Muscle layer of duodenum (tissue), 2 donors: ENCODE data around the gene ALDH7A1.
"Not testable (repeated sequence)": the region's sequence is repeated elsewhere in the genome, so short reads cannot be mapped to it uniquely, and the experiment has no call there.

Source experiments
- H3K27ac ChIP-seq: one replicate; pipeline ENCODE4 v1.7.0; 2013; ENCODE audit warnings: mild to moderate bottlenecking, low read length
- H3K27me3 ChIP-seq: one replicate; pipeline ENCODE4 v1.7.0; 2013; ENCODE audit warnings: low read depth, mild to moderate bottlenecking, control low read depth, low read length
- H3K36me3 ChIP-seq, 2 donors: one replicate each; pipeline ENCODE4 v1.7.0; 2013; ENCODE audit warnings: low read length in 2 of 2, control low read depth in 1 of 2, mild to moderate bottlenecking in 1 of 2; ENCODE audit not compliant: insufficient read depth in 2 of 2, control insufficient read depth in 1 of 2
- H3K4me1 ChIP-seq, 2 donors: one replicate each; pipeline ENCODE4 v1.7.0; 2013; ENCODE audit warnings: low read length in 2 of 2, mild to moderate bottlenecking in 2 of 2, control low read depth in 1 of 2, moderate library complexity in 1 of 2; ENCODE audit not compliant: insufficient read depth in 2 of 2, control insufficient read depth in 1 of 2
- H3K4me3 ChIP-seq, 2 donors: one replicate each; pipeline ENCODE4 v1.7.0; 2013; ENCODE audit warnings: low read length in 2 of 2, low read depth in 1 of 2, mild to moderate bottlenecking in 1 of 2
- H3K9me3 ChIP-seq, 2 donors: one replicate each; pipeline ENCODE4 v1.7.0; 2013; ENCODE audit warnings: low read length in 2 of 2, control low read depth in 1 of 2, mild to moderate bottlenecking in 1 of 2; ENCODE audit not compliant: control insufficient read depth in 1 of 2
- donor health status: healthy.

Gene ALDH7A1

DNA sequence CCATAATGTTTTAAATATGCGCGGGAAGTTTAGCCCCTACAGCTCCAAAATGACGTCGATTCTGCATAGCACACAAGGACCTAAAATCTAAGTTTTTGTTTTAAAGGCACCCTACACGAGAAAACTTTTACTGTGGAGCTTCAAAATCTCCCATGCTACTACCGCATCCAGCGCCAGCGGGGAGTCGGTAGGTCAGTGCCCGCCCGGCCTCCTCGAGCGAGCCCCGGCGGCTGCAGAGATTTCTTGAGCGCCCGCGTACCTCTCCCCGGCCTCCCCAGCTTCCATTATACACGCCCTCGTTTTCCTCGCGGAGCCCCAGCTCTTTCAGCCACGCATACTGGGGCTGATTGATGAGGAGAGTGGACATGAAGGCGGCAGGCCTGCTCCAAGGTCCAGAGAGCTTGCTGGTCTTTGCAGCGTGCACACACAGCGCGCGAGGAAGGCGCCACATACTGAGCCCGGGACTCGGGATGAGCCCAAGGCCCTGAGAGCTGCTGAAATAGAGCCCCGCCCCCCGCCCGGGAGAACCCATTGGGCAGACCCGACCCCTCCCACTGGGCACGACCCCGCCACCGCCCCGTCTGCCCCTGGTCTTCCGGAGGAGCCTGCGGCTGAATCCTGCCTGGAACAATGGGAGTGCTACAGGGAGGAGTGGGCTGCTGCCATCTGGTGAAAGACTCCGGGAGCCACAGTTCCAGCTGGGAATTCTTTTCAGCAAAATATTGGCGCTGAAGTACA lies at the start of gene ALDH7A1:
Gene ALDH7A1, minus strand, starts transcription at position 472 of the 738 bp plus-strand sequence. Its CDS starts 21 bp downstream, at position 451.
- Histone ChIP-seq H3K4me1 (peaks cover 5 to 27% of the 10 kb centered on the region in 2 donors), H3K27ac (no peak within 1 kb of the TSS), H3K27me3 (no peaks in the 10 kb centered on the region), H3K9me3 (no peaks in the 10 kb centered on the region), H3K4me3 (peak within 1 kb of the TSS; percentile 67 to 79), H3K36me3 (peaks cover 0 to 8% of the 10 kb centered on the region in 2 donors)

GRCh38 chr5:126641387-126641786 lies 46.4 kb upstream of the ALDH7A1 start:
- H3K27me3 ChIP-seq: no peaks in the 10 kb centered on the region
- no peaks in the 10 kb centered on the region for H3K36me3 ChIP-seq
- no peaks in the 10 kb centered on the region for H3K4me1 ChIP-seq
- H3K9me3 ChIP-seq: peaks cover 0 to 11% of the 10 kb centered on the region in 2 donors
- H3K4me3 ChIP-seq: no peak overlapping the region
- no peak overlapping the region for H3K27ac ChIP-seq

DNA sequence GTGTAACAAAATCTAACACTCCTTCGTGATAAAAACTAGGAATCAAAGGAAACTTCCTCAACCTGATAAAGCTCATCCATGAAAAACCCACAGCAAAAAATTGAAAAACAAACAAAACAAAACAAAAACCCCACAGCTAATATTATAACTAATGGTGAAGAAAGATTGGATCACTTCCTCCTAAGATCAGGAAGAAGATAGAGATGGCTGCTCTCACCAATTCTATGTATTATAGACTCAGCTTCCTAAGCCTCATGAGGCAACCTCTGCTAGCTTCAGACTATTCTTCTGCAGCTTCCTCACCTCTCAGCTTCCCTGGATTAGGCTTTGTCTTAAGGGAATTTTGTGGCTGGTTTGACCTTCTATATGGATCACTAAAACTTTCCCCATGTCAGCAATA lies 45.8 kb upstream of the ALDH7A1 start:
- H3K4me3 ChIP-seq: no peak overlapping the region
- no peak overlapping the region for H3K27ac ChIP-seq
- H3K27me3 ChIP-seq: no peaks in the 10 kb centered on the region
- H3K9me3 ChIP-seq: peaks cover 0 to 11% of the 10 kb centered on the region in 2 donors
- H3K4me1 ChIP-seq: no peaks in the 10 kb centered on the region
- H3K36me3 ChIP-seq: no peaks in the 10 kb centered on the region

DNA sequence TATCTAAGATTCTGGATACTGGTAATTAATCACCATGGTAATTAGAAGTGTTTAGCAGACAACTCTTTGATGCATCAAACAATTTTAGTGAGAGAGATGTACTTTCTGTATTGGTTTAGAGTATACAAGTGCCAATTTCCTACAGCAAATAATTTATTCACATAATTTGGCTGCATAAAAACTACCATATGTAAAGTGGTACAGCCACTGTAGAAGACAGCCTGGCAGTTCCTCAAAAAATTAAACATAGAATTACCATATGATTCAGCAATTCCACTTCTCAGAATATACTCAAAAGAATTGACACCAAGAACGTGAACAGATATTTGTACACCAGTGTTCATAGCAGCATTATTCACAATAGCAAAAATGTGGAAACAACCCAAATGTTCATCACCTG lies 41.9 kb upstream of the ALDH7A1 start:
- Histone ChIP-seq H3K27ac (no peak overlapping the region), H3K4me1 (no peaks in the 10 kb centered on the region), H3K27me3 (no peaks in the 10 kb centered on the region), H3K36me3 (no peaks in the 10 kb centered on the region), H3K9me3 (no peaks in the 10 kb centered on the region), H3K4me3 (no peak overlapping the region)

- Histone ChIP-seq H3K4me3 (no peak overlapping the region), H3K27ac (no peak overlapping the region), H3K27me3 (no peaks in the 10 kb centered on the region), H3K4me1 (no peaks in the 10 kb centered on the region), H3K36me3 (no peaks in the 10 kb centered on the region), H3K9me3 (no peaks in the 10 kb centered on the region)
These were observed 40.6 kb upstream of the ALDH7A1 start for GRCh38 chr5:126635585-126635984.

- no peaks in the 10 kb centered on the region for H3K4me1 ChIP-seq
- no peak overlapping the region for H3K27ac ChIP-seq
- no peak overlapping the region for H3K4me3 ChIP-seq
- no peaks in the 10 kb centered on the region for H3K36me3 ChIP-seq
- no peaks in the 10 kb centered on the region for H3K27me3 ChIP-seq
- no peaks in the 10 kb centered on the region for H3K9me3 ChIP-seq
These were observed 38.5 kb upstream of the ALDH7A1 start for GRCh38 chr5:126633552-126633951.

DNA sequence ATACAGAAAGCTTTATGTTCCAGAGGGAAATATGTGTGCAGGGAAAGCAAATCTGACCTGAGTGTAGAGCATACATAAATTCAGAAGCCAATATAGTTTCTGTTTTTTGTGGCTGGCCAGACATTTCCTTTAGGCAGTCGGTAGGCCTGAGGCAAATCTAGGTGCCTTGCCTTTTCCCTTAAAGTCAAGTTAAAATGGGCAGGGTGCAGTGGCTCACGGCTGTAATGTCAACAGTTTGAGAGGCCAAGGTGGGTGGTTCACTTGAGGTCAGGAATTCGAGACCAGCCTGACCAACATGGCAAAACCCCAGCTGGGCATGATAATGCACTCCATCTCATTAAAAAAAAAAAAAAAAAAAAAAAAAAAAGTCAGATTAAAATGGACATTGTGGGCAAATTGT lies 36.9 kb upstream of the ALDH7A1 start:
- Histone ChIP-seq H3K36me3 (no peaks in the 10 kb centered on the region), H3K27me3 (no peaks in the 10 kb centered on the region), H3K4me3 (no peak overlapping the region), H3K27ac (no peak overlapping the region), H3K9me3 (no peaks in the 10 kb centered on the region), H3K4me1 (no peaks in the 10 kb centered on the region)

GRCh38 chr5:126628102-126628501 lies 33.1 kb upstream of the ALDH7A1 start:
- H3K27ac ChIP-seq: no peak overlapping the region
- H3K4me3 ChIP-seq: no peak overlapping the region
- no peaks in the 10 kb centered on the region for H3K9me3 ChIP-seq
- no peaks in the 10 kb centered on the region for H3K27me3 ChIP-seq
- H3K36me3 ChIP-seq: peaks cover 0 to 18% of the 10 kb centered on the region in 2 donors
- H3K4me1 ChIP-seq: no peaks in the 10 kb centered on the region

- Histone ChIP-seq H3K9me3 (no peaks in the 10 kb centered on the region), H3K27me3 (no peaks in the 10 kb centered on the region), H3K27ac (no peak overlapping the region), H3K4me3 (no peak overlapping the region), H3K36me3 (peaks cover 12 to 31% of the 10 kb centered on the region in 2 donors), H3K4me1 (no peaks in the 10 kb centered on the region)
These were observed 29.5 kb upstream of the ALDH7A1 start for GRCh38 chr5:126624534-126624933.

- H3K27ac ChIP-seq: no peak overlapping the region
- H3K4me3 ChIP-seq: no peak overlapping the region
- no peaks in the 10 kb centered on the region for H3K4me1 ChIP-seq
- H3K36me3 ChIP-seq: peaks cover 16 to 38% of the 10 kb centered on the region in 2 donors
- no peaks in the 10 kb centered on the region for H3K9me3 ChIP-seq
- no peaks in the 10 kb centered on the region for H3K27me3 ChIP-seq
These were observed 24.8 kb upstream of the ALDH7A1 start for GRCh38 chr5:126619781-126620180.

DNA sequence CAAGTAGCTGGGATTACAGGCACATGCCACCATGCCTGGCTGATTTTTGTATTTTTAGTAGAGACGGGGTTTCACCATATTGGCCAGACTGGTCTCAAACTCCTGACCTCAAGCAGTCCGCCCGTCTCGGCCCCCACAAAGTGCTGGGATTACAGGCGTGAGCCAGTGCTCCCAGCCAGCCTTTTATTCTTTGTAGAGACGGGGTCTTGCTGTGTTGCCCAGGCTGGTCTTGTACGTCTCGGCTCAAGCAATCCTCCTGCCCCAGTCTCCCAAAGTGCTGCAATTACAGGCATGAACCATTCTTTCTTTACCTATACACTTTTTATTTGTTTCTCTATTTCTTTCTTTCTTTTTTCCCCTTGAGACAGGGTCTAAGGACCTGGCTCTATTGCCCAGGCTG lies 22.6 kb upstream of the ALDH7A1 start:
- H3K36me3 ChIP-seq: peaks cover 16 to 42% of the 10 kb centered on the region in 2 donors
- not testable (repeated sequence) for H3K27me3 ChIP-seq

DNA sequence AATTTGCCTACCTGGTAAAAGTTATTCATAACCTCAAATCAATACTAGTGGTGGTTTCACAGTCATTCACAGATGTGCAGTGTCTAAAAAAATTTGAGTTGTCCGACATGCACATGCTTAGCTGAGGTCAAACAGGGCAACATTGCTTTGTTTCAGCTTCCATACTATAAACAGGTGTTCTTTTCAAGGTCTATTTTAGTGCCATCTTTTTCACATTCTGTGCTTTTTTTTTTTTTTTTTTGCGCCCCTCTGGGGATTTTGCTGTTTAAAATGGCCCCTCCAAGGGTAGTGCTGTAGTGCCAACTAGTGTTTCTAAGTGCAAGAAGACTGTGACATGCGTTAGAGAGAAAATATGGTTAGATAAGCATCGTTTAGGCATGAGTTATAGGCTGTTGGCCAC lies 20.3 kb upstream of the ALDH7A1 start:
- H3K4me1 ChIP-seq: no peaks in the 10 kb centered on the region
- H3K9me3 ChIP-seq: no peaks in the 10 kb centered on the region
- H3K27me3 ChIP-seq: no peaks in the 10 kb centered on the region
- H3K36me3 ChIP-seq: peaks cover 9 to 56% of the 10 kb centered on the region in 2 donors
- no peak overlapping the region for H3K27ac ChIP-seq
- H3K4me3 ChIP-seq: no peak overlapping the region

More for the DNA sequence above, 22.6 kb upstream of the ALDH7A1 start:
- not testable (repeated sequence) for H3K4me1 ChIP-seq, H3K27ac ChIP-seq, H3K4me3 ChIP-seq, H3K9me3 ChIP-seq
